Fibroblast of skin of left quadriceps (primary cell): ENCODE data around the gene RSPH10B2.
"Not testable (repeated sequence)": the region's sequence is repeated elsewhere in the genome, so short reads cannot be mapped to it uniquely, and the experiment has no call there.

Source experiments
- DNase-seq, 2 experiments: peaks; one replicate each; pipeline ENCODE4 v3.0.0-alpha.2; 2013; ENCODE audit warnings: low read depth in 2 of 2

The RSPH10B2 gene

GRCh38 chr7:6842278-6842921 lies 88.5 kb downstream of the RSPH10B2 start:
- DNase-seq: not testable (repeated sequence)

- DNase-seq: not testable (repeated sequence)
Measured at GRCh38 chr7:6843092-6843491, 89.2 kb downstream of the RSPH10B2 start.

GRCh38 chr7:6843654-6844053 lies 89.8 kb downstream of the RSPH10B2 start:
- DNase-seq: not testable (repeated sequence)

GRCh38 chr7:6845971-6846449 lies 92.1 kb downstream of the RSPH10B2 start:
- DNase-seq: not testable (repeated sequence)

- DNase-seq: not testable (repeated sequence)
Measured at GRCh38 chr7:6847751-6848150, 93.8 kb downstream of the RSPH10B2 start.
